Measurements from ENCODE around the gene WLS. TPM values are rescaled to one million over a fixed set of nuclear protein-coding genes. Genes with fewer than 3 reads are reported as not detected.
"Not testable (repeated sequence)": the region's sequence is repeated elsewhere in the genome, so short reads cannot be mapped to it uniquely, and the experiment has no call there.

WLS gene
- total RNA-seq, 1 experiment from 2014 or later, result 57.5 TPM

GRCh38 chr1:68167211-68167610, 65.1 kb downstream of the WLS start:
- no peak for DNase-seq (ENCODE audit: low read depth)

DNA sequence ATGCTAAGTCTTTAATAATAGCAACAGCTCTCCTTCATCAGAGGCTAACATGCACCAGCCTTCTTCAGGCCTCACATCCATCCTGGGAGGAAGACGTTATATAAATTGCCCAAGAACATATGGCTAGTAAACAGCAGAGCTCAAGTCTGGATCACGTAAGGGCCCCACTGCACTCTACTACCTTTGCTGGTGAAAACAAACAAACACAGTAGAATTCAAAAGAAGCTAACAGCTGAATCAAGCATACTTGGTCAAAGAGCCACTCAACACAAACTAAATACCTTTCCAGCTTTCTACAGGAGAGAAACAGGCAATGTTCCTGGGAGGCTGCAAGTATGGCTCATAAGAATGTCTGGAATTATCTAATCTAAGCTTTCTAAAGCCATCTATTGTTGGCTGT, 66.0 kb downstream of the WLS start:
- DNase-seq (ENCODE audit: low read depth), result no peak

DNA sequence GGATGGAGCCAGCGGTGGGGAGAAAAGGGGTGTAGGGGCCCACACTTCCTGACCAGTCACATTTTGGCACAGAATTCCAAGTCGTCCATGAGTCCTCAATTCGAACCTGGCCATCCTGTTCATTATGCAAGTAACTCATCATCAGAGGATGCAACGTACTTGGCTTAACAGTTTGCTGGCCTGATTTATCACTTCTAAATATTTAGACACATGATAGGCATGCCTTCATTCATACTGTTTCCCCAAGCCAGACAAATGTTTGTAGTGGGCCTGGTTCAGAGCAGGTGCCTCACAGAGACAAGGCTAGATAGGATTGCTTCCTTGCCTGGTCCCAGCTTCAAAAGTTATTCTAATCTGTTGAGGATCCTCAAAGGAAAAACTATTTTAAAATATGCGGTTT, 66.7 kb downstream of the WLS start:
- no peak for DNase-seq (ENCODE audit: low read depth)

DNA sequence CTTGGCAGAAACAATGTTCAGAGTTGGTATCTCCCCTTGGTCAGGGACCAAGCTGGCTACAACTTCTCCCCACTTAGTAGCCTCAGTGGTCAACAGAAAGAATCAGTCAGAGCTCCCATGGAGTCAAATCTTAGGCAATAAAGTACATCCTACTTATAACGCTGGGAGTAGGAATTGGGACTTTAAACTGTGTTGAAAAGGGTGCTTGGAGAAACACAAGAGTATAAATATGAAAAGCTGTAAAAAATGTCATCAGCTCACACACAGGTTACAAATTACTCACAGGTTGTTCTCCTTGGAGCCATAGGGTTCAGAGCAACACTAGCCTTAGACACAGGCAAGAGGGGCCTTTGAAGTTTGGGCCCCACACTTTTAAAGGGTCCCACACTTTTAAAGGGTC, 67.4 kb downstream of the WLS start:
- DNase-seq (ENCODE audit: low read depth), result no peak

DNA sequence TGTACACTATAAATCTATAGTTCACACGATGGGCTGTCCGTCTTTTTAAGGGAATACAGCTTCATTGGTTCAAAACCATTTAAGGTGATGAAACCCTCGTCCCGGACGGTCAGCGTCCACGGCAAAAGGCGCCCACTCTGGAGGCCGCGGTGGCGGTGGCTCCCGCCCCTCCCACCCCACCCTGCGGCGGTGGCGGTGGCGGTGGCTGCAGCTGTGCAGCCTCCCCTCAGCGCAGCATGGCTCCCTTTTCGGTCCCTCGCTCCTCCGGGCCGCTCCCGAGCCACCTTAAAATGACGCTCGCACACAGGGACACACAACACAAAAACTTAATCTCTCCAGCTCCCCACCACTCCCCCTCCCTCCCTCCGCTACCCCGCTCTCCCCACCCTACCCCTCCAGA, 69.1 kb downstream of the WLS start:
- DNase-seq (ENCODE audit: low read depth), result no peak

GRCh38 chr1:68162761-68163160, 69.6 kb downstream of the WLS start:
- DNase-seq (ENCODE audit: low read depth), result no peak

DNA sequence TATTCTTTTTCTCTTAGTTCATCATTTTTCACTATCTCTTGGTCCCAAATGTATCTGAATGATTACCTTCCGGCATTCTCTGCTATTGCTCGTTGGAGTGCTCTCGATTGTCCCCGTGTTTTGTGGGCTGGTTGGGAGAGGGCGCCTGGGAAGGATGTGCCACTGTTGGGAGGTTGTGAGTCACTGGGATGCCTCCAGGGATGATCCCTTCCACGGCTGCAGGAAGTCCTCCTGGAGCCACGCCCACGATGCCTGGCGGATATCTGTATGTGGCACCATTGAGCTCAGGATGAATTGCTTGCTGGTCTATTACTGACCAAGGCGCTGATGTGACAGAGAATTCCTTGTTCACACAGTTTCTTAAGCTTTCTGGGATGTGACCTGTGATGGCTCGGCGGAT, 70.7 kb downstream of the WLS start:
- DNase-seq (ENCODE audit: low read depth), result not testable (repeated sequence)

DNA sequence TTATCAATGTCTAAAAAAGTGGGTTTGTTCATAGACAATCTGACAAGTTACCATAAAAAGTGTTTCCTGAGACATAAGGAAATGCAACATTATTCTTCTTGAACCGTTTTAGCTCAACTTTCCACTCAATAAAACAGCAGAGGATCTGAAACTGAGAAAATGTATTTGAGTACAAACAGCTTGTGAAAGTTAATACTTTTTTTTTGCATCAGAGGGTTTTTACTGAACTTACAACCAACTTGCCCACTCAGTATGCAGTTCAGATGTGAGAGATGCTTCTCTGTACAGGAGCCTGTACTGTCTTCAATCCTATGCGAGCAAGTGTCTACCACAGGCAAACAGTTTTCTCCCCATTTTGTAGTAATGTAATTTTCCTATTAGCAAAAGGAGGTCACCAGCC, 71.4 kb downstream of the WLS start:
- DNase-seq (ENCODE audit: low read depth), result not testable (repeated sequence)

DNA sequence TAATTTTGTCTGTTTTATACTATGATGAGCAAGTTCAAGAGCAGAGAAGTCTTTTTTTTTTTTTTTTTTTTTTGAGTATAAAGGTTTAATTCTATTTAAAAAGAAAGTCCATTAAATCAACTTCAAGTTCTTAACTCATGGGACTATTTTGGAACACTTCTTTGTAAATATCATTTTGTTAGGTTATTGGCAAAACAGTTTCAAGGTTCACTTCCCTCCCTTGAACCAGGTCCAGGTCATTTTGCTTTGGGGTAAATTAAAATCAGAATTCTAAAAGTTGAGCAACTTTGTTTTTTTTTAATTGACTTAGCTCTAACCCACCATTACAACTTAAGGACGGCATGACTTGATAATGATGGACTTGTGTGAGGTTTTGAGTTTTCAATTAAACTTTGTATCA, 72.3 kb downstream of the WLS start:
- DNase-seq (ENCODE audit: low read depth), result no peak

- no peak for DNase-seq (ENCODE audit: low read depth)
Measured at GRCh38 chr1:68158837-68159236, 73.5 kb downstream of the WLS start.

GRCh38 chr1:68157416-68157815, 74.9 kb downstream of the WLS start:
- no peak for DNase-seq (ENCODE audit: low read depth)

- no peak for DNase-seq (ENCODE audit: low read depth)
Measured at GRCh38 chr1:68151690-68152089, 80.6 kb downstream of the WLS start.

DNA sequence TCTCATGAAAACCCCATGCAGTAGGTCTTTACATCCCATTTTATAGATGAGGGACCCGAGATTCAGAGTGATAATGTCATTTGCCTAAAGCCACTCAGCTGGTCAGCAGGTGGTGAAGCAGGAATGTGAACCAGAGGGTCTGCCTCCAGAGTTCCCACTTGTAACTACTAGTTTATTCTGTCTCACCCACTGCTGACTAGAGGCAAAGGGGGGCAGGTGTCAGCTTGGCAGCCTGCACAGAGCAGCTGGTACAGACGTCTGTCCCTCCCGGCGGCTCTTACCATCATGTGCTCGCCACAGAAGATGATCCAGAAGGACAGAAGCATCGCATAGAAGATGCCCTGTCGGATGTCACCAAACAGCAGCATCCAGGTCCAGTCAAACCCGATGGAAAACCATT, 82.4 kb downstream of the WLS start:
- DNase-seq (ENCODE audit: low read depth), result no peak

- DNase-seq (ENCODE audit: low read depth), result no peak
Measured at GRCh38 chr1:68149110-68149798, 83.1 kb downstream of the WLS start.

DNA sequence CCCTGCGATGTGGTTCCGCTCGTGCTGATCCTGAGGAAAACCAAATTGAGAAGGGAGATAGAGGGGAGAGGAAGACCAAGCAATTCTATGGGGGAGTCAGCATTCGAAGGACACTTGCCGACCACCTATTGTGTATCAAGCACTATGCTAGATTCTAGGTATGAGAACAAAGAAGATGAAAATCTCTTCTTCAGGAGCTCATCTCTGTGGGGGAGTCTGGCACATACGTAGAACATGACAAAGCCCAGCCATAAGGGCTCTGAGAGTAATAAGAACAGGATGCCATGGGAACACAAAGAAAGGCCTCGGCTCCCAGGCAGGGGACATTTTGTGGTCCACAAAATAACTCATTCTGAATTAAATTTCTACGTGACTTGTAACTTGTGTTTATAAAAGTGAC, 83.7 kb downstream of the WLS start:
- no peak for DNase-seq (ENCODE audit: low read depth)

DNA sequence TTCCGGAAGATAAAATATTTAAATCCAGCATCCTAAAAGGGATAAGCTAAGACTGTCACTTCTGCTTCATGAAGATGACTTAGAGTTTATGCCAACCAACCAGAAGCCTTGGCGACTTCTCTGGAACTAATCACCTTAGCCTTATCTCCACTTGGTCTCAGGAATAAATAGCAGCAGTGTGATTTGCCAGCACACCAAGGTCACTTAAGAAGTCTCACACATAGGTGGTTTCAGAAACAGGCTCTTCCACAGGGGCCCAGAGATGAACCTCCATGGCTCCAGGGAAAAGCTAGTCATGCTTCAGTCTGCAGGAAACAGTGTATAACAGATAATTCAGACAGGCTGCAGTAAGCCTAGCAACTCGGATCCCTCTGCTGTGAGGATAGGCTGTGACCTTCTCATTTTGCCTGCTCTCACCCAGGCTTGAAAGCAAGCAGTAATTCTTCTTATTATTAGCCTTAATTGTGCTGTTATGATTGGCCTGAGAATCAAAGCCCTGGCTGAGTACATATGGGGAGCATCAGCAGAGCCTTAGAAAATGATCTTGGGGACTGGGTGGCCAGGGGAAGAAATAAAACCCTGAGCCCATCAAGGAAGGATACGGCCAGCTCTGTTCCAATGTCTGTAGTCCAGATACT, 84.7 kb downstream of the WLS start:
- no peak for DNase-seq (ENCODE audit: low read depth)

- no peak for DNase-seq (ENCODE audit: low read depth)
Measured at GRCh38 chr1:68145418-68146126, 86.8 kb downstream of the WLS start.

DNA sequence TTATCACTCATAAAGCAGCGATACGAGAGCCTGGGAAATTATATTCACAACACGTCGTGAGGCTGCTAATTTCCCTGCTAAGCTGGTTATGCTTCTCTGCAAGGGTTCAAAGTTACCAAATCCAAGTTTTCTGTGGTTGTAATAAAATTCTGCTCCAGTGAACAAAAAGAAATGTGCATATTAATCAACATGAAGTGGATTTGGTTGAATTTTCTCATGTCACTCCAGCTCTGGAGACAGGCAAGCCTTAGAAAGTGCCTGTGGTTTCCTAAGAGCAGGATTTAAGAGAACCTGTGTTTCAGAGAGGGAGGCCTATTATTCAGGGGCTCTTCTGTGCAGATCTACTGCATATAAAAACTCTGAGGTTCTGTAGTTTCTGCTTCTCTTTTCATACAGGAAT, 87.5 kb downstream of the WLS start:
- DNase-seq (ENCODE audit: low read depth), result no peak

DNA sequence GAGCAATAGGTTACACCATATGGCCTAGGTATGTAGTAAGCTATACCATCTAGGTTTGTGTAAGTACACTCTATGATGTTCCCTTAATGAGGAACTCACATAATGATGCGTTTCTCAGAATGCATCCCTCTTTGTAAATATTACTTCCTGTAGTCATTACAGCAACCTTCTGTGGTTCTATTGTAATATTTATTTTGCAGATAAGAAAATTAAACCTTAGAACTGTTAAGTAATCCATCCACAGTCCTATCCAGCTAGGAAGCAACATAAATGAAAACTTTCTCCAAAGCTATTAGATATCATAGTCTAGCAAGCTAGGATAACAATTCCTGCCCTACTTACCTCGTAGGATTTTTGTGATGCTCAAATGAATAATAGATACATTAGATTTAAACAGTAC, 88.7 kb downstream of the WLS start:
- no peak for DNase-seq (ENCODE audit: low read depth)

- DNase-seq (ENCODE audit: low read depth), result no peak
Measured at GRCh38 chr1:68142461-68142860, 89.9 kb downstream of the WLS start.

- DNase-seq (ENCODE audit: low read depth), result no peak
Measured at GRCh38 chr1:68142036-68142435, 90.3 kb downstream of the WLS start.

GRCh38 chr1:68141071-68142021, 91.0 kb downstream of the WLS start:
- DNase-seq (ENCODE audit: low read depth), result no peak
